ENCODE data around the gene OGFOD3. TPM values are rescaled to one million over a fixed set of nuclear protein-coding genes. Genes with fewer than 3 reads are reported as not detected.
"Not testable (repeated sequence)": the region's sequence is repeated elsewhere in the genome, so short reads cannot be mapped to it uniquely, and the experiment has no call there.

The OGFOD3 gene
- total RNA-seq, 1 experiment from 2014 or later: 25.0 TPM

DNA sequence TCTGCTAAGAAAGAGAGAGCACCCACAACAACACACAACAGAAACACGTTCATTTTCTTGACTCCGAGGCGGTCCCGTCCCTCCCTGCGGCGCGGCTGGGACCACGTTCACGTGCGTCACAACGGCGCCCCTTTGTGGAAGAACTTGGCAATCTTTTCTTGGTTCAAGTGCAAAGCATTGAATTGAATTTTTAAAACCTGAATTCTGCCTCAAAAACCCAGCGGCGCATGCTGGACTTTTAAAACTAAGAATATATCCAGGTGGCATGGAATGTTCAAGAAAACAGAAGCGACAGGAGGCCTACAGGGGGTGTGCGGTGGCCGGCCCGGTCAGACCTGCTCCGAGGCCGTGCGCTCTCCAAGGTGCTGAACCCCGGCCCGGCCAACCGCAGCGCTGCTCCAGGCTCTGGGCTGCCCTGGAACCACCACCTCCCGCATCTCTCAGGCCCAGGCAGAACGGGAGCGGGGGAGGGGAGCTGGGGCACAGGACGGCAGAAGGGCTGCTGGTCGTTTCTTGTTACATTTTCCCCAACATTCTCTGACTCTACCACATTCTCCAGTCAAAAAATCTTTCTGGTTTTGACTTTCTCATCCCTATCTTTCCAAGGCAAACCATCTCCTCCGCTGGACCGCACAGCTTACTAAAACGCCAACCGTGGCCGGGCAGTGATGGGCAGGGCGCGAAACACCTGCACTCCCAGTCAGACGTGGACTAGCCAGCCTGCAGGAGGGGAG, 3.7 kb downstream of the OGFOD3 start:
- Histone ChIP-seq H3K4me3 (ENCODE audit: low read depth, low read length, poor library complexity, severe bottlenecking) (no peak overlapping the region), H3K36me3 (ENCODE audit: insufficient read depth, low read length, poor library complexity, severe bottlenecking) (peaks cover 2% of the 10 kb centered on the region), H3K4me1 (ENCODE audit: insufficient read depth, low read length, poor library complexity, severe bottlenecking) (peaks cover 6% of the 10 kb centered on the region), H3K9me3 (ENCODE audit: low read depth, low read length, poor library complexity, severe bottlenecking) (no peaks in the 10 kb centered on the region), H3K27ac (ENCODE audit: low read depth, low read length, poor library complexity, severe bottlenecking) (no peak overlapping the region), H3K27me3 (replicated peaks; ENCODE audit: insufficient read depth, low read depth, low read length, poor library complexity) (no peaks in the 10 kb centered on the region)
- DNase-seq (ENCODE audit: low spot score): peak; percentile 86
- no TSS peak for BruUV-seq (replicated peaks)
- ChIA-PET POLR2A (ENCODE audit: low non-redundant PET) (no interaction called here), CTCF (interaction anchor here (1.1 kb wide), 1 partner anchor 172 kb away, joined by 3 read pairs; no protein-coding TSS in a partner anchor)
- intact Hi-C loops (cut with micrococcal nuclease; ENCODE audit: unreplicated experiment): loop anchor here (1.0 to 10.0 kb wide), 4 partner anchors 47 to 170 kb away; no protein-coding TSS in a partner anchor
- TF ChIP-seq, protein P1, sequence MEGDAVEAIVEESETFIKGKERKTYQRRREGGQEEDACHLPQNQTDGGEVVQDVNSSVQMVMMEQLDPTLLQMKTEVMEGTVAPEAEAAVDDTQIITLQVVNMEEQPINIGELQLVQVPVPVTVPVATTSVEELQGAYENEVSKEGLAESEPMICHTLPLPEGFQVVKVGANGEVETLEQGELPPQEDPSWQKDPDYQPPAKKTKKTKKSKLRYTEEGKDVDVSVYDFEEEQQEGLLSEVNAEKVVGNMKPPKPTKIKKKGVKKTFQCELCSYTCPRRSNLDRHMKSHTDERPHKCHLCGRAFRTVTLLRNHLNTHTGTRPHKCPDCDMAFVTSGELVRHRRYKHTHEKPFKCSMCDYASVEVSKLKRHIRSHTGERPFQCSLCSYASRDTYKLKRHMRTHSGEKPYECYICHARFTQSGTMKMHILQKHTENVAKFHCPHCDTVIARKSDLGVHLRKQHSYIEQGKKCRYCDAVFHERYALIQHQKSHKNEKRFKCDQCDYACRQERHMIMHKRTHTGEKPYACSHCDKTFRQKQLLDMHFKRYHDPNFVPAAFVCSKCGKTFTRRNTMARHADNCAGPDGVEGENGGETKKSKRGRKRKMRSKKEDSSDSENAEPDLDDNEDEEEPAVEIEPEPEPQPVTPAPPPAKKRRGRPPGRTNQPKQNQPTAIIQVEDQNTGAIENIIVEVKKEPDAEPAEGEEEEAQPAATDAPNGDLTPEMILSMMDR (conservative IDR thresholded peaks at IDR 0.05; ENCODE audit: low read depth, low read length): peak; percentile 96
- TF ChIP-seq EZH2 (IDR thresholded peaks at IDR 0.05; ENCODE audit: borderline replicate concordance, low read depth, low read length, poor library complexity, severe bottlenecking): no peak

DNA sequence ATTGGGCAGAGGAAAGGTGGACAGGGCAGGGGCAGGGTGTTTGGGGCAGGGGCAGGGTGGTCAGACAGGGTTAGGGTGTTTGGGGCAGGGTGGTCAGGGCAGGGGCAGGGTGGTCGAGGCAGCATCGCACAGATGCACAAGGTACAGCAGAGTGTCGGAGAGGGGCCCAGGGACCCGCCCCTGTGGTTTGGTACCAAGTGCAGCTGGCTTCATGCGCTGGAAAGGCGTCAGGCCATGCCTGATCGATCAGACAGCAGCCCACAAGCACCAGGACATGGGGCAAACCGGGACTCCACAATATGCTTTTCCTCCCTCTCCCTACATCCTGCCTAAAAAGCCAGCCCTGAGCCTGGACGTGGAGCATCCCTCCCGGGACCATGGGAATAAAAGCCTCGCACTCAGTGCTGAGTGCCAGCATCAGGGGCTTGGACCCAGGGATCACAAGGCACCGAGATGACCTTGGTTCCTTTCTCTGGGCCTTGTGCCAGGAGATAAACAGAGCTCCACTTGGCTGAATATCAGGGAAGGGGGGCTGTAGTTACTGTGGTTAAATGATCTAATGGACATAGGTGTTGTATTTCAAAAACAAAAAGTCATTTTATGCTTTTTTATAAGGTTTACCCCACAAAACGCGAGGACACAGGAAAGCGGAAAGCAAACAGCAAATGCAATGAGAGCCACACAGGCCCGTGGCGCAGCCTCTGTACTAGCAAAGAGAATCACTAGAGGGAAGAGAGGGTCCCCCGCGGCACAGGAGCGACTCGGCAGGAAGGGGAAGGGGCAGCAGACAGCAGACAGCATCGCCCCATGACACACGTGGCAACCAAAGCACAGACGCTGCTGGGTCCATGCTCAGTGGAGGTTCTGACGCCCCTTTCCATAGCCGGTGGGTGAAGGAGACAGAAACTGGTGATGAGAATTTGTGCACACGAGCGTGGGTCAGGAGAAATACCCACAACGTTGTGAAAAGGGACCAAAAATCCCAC, 5.6 kb downstream of the OGFOD3 start:
- TF ChIP-seq EZH2 (IDR thresholded peaks at IDR 0.05; ENCODE audit: borderline replicate concordance, low read depth, low read length, poor library complexity, severe bottlenecking): no peak
- TF ChIP-seq, protein P1 (conservative IDR thresholded peaks at IDR 0.05; ENCODE audit: low read depth, low read length): no peak
- BruUV-seq (replicated peaks): no TSS peak
- CTCF ChIA-PET: no interaction called here
- Histone ChIP-seq H3K27ac (ENCODE audit: low read depth, low read length, poor library complexity, severe bottlenecking) (no peak overlapping the region), H3K4me1 (ENCODE audit: insufficient read depth, low read length, poor library complexity, severe bottlenecking) (no peaks in the 10 kb centered on the region), H3K27me3 (replicated peaks; ENCODE audit: insufficient read depth, low read depth, low read length, poor library complexity) (no peaks in the 10 kb centered on the region), H3K9me3 (ENCODE audit: low read depth, low read length, poor library complexity, severe bottlenecking) (no peaks in the 10 kb centered on the region), H3K36me3 (ENCODE audit: insufficient read depth, low read length, poor library complexity, severe bottlenecking) (peaks cover 2% of the 10 kb centered on the region), H3K4me3 (ENCODE audit: low read depth, low read length, poor library complexity, severe bottlenecking) (no peak overlapping the region)
- intact Hi-C loops (cut with micrococcal nuclease; ENCODE audit: unreplicated experiment): loop anchor here (5.0 to 10.0 kb wide), 3 partner anchors 46 to 168 kb away; no protein-coding TSS in a partner anchor
- no peak for DNase-seq (ENCODE audit: low spot score)
- POLR2A ChIA-PET (ENCODE audit: low non-redundant PET): interaction anchor here (0.6 kb wide), 1 partner anchor 12 kb away, joined by 4 read pairs; no protein-coding TSS in a partner anchor

DNA sequence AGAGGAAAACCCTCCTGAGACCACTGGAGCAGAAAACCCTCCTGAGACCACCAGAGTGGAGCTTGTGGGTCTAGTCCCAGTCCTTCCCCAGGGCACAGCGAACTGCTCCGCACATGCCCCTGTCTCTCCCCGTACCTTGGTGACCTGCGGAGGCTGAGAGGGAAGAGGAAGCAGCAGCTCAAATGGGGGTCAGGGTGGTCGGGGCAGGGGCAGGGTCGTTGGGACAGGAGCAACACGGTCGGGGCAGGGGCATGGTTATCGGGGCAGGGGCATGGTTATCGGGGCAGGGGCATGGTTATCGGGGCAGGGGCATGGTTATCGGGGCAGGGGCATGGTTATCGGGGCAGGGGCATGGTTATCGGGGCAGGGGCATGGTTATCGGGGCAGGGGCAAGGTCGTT, 6.3 kb downstream of the OGFOD3 start:
- CTCF ChIA-PET; H3K4me1 ChIP-seq (ENCODE audit: insufficient read depth, low read length, poor library complexity, severe bottlenecking); DNase-seq (ENCODE audit: low spot score); H3K27ac ChIP-seq (ENCODE audit: low read depth, low read length, poor library complexity, severe bottlenecking); H3K4me3 ChIP-seq (ENCODE audit: low read depth, low read length, poor library complexity, severe bottlenecking); H3K27me3 ChIP-seq (replicated peaks; ENCODE audit: insufficient read depth, low read depth, low read length, poor library complexity); H3K9me3 ChIP-seq (ENCODE audit: low read depth, low read length, poor library complexity, severe bottlenecking); BruUV-seq (replicated peaks); H3K36me3 ChIP-seq (ENCODE audit: insufficient read depth, low read length, poor library complexity, severe bottlenecking): not testable (repeated sequence)
- POLR2A ChIA-PET (ENCODE audit: low non-redundant PET): interaction anchor here (0.6 kb wide), 1 partner anchor 11 kb away, joined by 4 read pairs; no protein-coding TSS in a partner anchor
- intact Hi-C loops (cut with micrococcal nuclease; ENCODE audit: unreplicated experiment): loop anchor here (5.0 to 10.0 kb wide), 3 partner anchors 45 to 167 kb away; no protein-coding TSS in a partner anchor

Data from A673 (cell line).